Ascending aorta (tissue), 2 donors: ENCODE measurements around the gene GBF1. TPM values are rescaled to one million over a fixed set of nuclear protein-coding genes. Genes with fewer than 3 reads are reported as not detected.
A peak's percentile ranks its signal among the peaks of the same experiment; 100 is the strongest.

ENCODE experiments used
- DNase-seq, 2 donors: peaks; one replicate each; pipeline ENCODE4 v3.0.0-alpha.2; 2019; ENCODE audit warnings: low spot score in 2 of 2
- H3K27ac ChIP-seq, 2 donors: fragments of 200-600 bp; sonication (generic); one replicate each; pipeline ENCODE4 v1.5.1; 2016 to 2017; ENCODE audit warnings: mild to moderate bottlenecking in 1 of 2
- H3K27me3 ChIP-seq: fragments of 200-600 bp; sonication (generic); one replicate; pipeline ENCODE4 v1.5.1; 2017
- H3K36me3 ChIP-seq, 2 donors: fragments of 200-600 bp; sonication (generic); one replicate each; pipeline ENCODE4 v1.5.1; 2016
- H3K4me1 ChIP-seq, 2 donors: fragments of 200-600 bp; sonication (generic); one replicate each; pipeline ENCODE4 v1.5.1; 2016 to 2017; ENCODE audit warnings: mild to moderate bottlenecking in 1 of 2
- H3K4me3 ChIP-seq, 2 donors: fragments of 200-600 bp; sonication (generic); one replicate each; pipeline ENCODE4 v1.5.1; 2016 to 2017; ENCODE audit warnings: mild to moderate bottlenecking in 1 of 2
- H3K9me3 ChIP-seq, 2 donors: fragments of 200-600 bp; sonication (generic); one replicate each; pipeline ENCODE4 v1.5.1; 2016
- intact Hi-C: fragments of 100-400 bp; cut with DNase I; formaldehyde crosslinking; loops from one replicate; pipeline ENCODE4 v1.15.1; 2023
- total RNA-seq: library from RNA; depleted of rRNA; stranded (reverse); fragments of >200 nt; gene quantifications from one replicate; pipeline ENCODE4 v1.1.0, GENCODE V29; 2016
- TF ChIP-seq, protein P1 (sequence below), 3 experiments: fragments of 200-600 bp in 2 of 3; fragments of 450-650 bp in 1 of 3; sonication (generic) in 2 of 3; IDR thresholded peaks; one replicate each; pipeline ENCODE4 v1.5.1; 2016 to 2019; ENCODE audit warnings: antibody characterized with exemption in 3 of 3, mild to moderate bottlenecking in 1 of 3, moderate library complexity in 1 of 3

Gene GBF1
- total RNA-seq, 1 donor from 2014 or later = 56.0 TPM

DNA sequence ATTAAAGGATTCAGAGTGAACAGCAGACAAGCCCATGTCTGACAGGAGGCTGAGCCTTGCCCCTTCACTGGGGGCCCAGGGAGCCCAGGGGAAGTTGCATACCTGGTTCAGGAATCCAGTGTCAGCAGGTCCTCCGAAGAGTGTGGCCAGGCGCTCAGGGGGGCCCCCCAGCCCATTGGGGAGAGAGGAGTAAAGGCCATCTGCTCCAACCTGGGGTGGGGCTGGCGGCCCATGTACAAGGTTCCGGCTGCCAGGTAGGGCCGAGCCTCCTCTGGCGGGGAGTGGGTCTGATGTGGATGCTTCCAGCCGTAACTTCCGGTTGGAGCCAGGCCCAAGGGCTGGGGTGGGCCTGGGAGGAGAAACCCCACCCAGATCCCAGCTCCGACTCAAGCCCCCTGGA is 171.0 kb downstream of the GBF1 start:
- no peak overlapping the region for H3K27ac ChIP-seq
- peaks cover 14 to 15% of the 10 kb centered on the region in 2 donors for H3K4me1 ChIP-seq
- peaks cover 17% of the 10 kb centered on the region for H3K27me3 ChIP-seq
- TF ChIP-seq, protein P1, sequence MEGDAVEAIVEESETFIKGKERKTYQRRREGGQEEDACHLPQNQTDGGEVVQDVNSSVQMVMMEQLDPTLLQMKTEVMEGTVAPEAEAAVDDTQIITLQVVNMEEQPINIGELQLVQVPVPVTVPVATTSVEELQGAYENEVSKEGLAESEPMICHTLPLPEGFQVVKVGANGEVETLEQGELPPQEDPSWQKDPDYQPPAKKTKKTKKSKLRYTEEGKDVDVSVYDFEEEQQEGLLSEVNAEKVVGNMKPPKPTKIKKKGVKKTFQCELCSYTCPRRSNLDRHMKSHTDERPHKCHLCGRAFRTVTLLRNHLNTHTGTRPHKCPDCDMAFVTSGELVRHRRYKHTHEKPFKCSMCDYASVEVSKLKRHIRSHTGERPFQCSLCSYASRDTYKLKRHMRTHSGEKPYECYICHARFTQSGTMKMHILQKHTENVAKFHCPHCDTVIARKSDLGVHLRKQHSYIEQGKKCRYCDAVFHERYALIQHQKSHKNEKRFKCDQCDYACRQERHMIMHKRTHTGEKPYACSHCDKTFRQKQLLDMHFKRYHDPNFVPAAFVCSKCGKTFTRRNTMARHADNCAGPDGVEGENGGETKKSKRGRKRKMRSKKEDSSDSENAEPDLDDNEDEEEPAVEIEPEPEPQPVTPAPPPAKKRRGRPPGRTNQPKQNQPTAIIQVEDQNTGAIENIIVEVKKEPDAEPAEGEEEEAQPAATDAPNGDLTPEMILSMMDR (IDR thresholded peaks at IDR 0.05) = no peak
- intact Hi-C loops = no loop called here
- no peaks in the 10 kb centered on the region for H3K36me3 ChIP-seq
- H3K9me3 ChIP-seq = no peaks in the 10 kb centered on the region
- DNase-seq = no peak
- no peak overlapping the region for H3K4me3 ChIP-seq

DNA sequence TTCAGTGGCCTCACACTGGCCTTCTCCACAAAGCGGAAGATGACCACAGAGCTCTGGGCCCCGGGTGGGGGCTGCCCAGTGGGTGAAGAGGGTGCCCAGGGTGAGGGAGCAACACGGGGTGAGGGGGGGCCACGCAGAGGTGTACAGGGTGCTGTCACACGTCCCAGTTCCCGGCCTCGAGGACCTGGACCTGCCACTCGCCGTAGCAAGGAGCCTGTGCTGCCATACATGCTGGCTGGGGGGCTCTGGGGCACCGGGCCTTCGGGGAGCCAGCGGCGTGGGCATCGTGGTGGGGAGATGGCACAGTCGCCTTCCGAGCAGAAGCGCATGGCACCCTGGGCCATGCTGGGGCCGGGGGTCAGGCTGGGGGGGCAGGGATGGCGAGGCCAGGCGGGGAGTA is 171.4 kb downstream of the GBF1 start:
- no peaks in the 10 kb centered on the region for H3K36me3 ChIP-seq
- no peak for DNase-seq
- H3K4me1 ChIP-seq = peaks cover 14 to 15% of the 10 kb centered on the region in 2 donors
- H3K27ac ChIP-seq = no peak overlapping the region
- no peak overlapping the region for H3K4me3 ChIP-seq
- H3K9me3 ChIP-seq = no peaks in the 10 kb centered on the region
- TF ChIP-seq, protein P1 (IDR thresholded peaks at IDR 0.05) = no peak
- intact Hi-C loops = no loop called here
- peaks cover 17% of the 10 kb centered on the region for H3K27me3 ChIP-seq

DNA sequence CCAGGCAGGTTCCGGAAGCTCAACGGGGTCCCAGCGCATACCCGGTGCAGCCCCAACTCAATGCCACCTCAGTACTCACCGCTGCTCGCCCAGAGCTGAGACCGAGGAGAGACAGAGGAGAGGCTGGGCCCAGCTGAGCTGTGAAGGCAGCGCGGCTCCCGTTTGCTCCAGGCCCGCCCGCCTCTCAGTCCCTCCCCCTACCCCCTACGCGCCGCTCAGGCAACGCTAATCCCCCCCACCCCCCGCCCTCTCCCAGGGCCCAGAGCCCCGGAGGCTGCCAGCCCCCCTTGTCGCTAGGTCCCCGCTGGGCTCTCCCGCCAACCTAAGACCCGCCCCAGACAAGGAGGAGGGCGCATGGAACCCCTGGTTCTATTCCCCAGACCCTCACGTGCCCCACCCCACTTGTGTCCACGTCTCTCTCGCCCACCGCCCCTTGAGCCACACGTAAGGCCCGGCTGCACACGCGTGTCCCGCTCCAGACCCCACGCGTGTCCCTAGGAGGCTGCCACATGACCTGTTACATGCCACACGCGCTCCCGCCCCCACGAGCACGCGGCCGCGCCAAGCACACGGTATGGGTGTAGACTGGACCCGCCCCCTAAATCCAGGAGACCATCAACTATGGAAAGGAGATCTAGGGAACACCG is 173.4 kb downstream of the GBF1 start, which contains the start of gene PSD:
TSS of gene PSD (minus strand) at position 164 of the 647 bp plus-strand sequence. CDS start 1,747 bp downstream, outside the sequence.
- Histone ChIP-seq H3K27ac (no peak within 1 kb of the TSS), H3K9me3 (no peaks in the 10 kb centered on the region), H3K4me1 (peaks cover 16 to 27% of the 10 kb centered on the region in 2 donors), H3K36me3 (peaks cover 4% of the 10 kb centered on the region in 2 donors), H3K27me3 (peaks cover 16% of the 10 kb centered on the region), H3K4me3 (peak within 1 kb of the TSS; percentile 92 to 93)
- intact Hi-C loops = no loop called here
- TF ChIP-seq, protein P1 (IDR thresholded peaks at IDR 0.05) = no peak
- DNase-seq = no peak

DNA sequence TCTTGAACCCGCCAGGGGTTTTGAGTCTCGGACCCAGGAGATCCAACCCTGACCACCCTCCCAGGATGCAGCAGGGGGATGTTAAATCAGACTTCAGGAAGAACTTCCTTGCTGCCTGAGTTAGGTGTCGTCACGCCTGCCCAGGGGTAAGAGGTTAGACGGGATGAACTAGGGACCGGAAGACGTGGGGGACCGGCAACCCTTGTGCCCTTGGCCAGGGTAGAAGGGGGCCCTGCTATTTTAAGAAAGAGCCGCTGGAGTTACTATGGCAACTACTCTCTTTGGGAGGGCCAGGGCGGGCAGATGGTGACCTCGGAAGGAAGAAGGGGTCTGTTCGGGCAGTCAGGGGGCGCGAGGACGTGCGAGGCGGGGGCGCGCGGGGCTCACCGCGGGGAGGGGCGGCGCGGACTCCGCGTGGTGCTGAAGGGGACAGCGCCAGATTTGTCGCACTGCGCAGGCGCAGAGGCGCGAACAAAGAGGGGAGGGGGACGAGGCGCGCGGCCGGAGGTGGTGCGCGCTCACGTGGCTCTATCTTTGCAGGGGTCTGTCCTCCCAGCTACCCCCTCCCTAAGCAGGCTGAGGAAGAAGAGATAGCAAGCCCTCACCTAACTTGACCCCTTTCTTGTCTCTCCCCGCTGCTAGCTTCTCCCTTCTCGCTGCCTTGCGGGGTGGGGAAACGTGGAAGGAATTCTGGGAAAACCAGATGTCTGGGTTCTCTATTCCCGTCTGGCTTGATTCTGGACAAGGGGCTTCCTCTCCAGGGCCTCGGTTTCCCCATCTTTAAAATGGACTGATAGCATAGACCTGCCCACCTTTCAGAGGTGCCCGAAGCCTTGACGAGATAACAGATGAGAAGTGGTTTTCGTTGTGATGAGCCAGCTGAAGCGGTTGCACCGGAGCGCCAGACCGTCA is 174.2 kb downstream of the GBF1 start:
- no peaks in the 10 kb centered on the region for H3K9me3 ChIP-seq
- peaks cover 9 to 11% of the 10 kb centered on the region in 2 donors for H3K36me3 ChIP-seq
- peaks cover 13% of the 10 kb centered on the region for H3K27me3 ChIP-seq
- no peak for DNase-seq
- peaks cover 16 to 27% of the 10 kb centered on the region in 2 donors for H3K4me1 ChIP-seq
- peak overlapping the region; percentile 85 to 86 for H3K27ac ChIP-seq
- intact Hi-C loops = loop anchor here (1.0 kb wide), 2 partner anchors 20 to 267 kb away; partner anchors contain the start of gene NOLC1
- H3K4me3 ChIP-seq = peak overlapping the region; percentile 92 to 93
- TF ChIP-seq, protein P1 (IDR thresholded peaks at IDR 0.05) = no peak

DNA sequence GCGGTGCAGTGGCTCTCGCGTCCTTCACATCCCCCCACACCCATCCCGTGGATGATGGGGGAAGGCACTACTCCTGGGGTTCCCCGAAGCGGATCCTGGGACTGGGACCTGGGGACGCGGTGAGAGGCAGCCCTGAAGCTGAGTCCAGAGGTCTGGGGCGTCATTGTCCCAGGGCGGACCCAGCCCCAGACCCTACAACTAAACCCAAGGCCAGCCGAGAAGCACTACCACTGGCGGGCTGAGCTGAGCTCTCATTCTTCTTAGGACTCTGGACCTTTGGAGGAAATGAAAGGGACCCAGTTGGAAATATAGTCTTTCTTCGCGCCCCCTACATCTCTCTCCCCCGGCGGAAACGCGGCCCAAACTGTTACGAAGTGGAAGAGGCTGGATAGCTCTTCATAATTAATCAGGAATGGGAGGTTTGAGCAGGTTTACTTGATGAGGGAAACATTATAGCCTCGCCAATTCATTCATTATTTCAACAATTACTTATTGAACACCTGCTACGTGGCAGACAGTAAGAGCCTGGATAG is 174.9 kb downstream of the GBF1 start:
- Histone ChIP-seq H3K4me3 (peak overlapping the region; percentile 92 to 93), H3K36me3 (peaks cover 11 to 15% of the 10 kb centered on the region in 2 donors), H3K27ac (peak overlapping the region; percentile 85 to 86), H3K4me1 (peaks cover 16 to 27% of the 10 kb centered on the region in 2 donors), H3K27me3 (peaks cover 13% of the 10 kb centered on the region), H3K9me3 (no peaks in the 10 kb centered on the region)
- TF ChIP-seq, protein P1 (IDR thresholded peaks at IDR 0.05) = no peak
- intact Hi-C loops = loop anchor here (1.0 kb wide), 2 partner anchors 21 to 268 kb away; partner anchors contain the start of gene NOLC1
- DNase-seq = no peak
